Measurements from ENCODE around the gene CCT8. TPM values are rescaled to one million over a fixed set of nuclear protein-coding genes. Genes with fewer than 3 reads are reported as not detected.

CCT8 gene
- total and polyA plus RNA-seq, 10 of the 15 experiments (the other 5 are each of a cell fraction or from before 2014, with no cell fraction given), result 321 to 696 (median 471) TPM

DNA sequence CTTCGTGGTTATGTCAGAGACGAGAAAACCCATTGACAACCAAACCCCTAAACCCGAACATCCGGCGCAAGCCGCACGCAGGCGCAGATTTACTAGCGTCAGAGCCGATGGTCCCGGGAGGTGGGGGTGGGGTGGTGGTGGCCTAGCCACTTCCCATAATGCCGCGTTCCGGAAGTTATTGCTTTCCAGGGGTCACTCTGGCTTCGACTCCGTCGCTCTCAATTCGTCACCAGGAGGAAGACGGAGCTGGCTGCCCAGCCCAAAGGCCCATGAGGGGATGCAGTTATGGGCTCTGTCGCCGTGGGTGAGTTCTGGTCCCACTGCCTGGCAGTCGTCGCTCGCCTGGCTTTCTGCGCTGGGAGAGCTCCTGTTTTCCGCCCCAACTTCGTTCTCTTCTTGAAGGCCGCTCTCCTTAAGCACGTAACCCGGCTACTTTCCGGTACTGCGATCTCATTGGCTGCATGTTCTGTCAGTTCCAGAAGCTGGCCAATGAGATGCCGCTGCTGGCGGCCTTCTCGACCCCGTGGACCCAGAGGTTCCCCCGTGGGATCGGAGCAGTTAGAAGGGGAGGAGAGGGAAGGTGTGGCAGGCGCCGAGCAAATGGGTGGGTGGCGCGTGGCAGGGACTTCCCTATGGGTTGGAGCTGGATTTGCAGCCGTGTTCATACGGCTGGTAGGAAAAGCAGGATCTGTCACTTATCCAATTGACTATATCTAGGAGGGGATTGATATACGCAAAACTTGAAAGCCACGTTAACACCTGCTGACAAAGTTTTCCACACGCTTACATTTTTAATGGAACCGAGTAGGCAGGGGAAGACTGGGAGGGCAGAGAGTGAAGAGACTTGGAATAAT is 48.7 kb downstream of the CCT8 start, which contains the start of gene USP16 (continued):
- TF ChIP-seq RUNX3 (IDR thresholded peaks at IDR 0.05; ENCODE audit: low read length) (peak; percentile 83), SMAD5 (IDR thresholded peaks at IDR 0.05; ENCODE audit: low read depth) (peak; percentile 65; the same call in 1 of the 2 replicates), BHLHE40 (IDR thresholded peaks at IDR 0.05; ENCODE audit: borderline replicate concordance in 1 of 2, low read depth in 2 of 2, low read length in 1 of 2) (peak in 1 of 2 experiments; percentile 56; a peak in 1 of 4 replicates), CREM (IDR thresholded peaks at IDR 0.05; ENCODE audit: low read depth) (peak; percentile 98), BRCA1 (IDR thresholded peaks at IDR 0.05; ENCODE audit: low read depth, low read length) (no peak), CHD2 (IDR thresholded peaks at IDR 0.05; ENCODE audit: borderline replicate concordance, low read depth, low read length) (peak; percentile 90), IKZF2 (IDR thresholded peaks at IDR 0.05) (peak; percentile 53 to 74), YY1 (IDR thresholded peaks at IDR 0.05; ENCODE audit: low read depth, low read length) (0 out of 2 replicates have a peak, but pooled peaks have one; percentile 49), NFIC (IDR thresholded peaks at IDR 0.05; ENCODE audit: low read depth, low read length) (peak; percentile 33; the same call in 1 of the 2 replicates), ETV6 (conservative IDR thresholded peaks at IDR 0.05 in 1 of 2, IDR thresholded peaks at IDR 0.05 in 1 of 2; ENCODE audit: borderline replicate concordance in 1 of 2, low read depth in 1 of 2) (no peak), SPI1 (IDR thresholded peaks at IDR 0.05; ENCODE audit: borderline replicate concordance, insufficient read depth, low read depth, low read length) (peak; percentile 22; the same call in 1 of the 2 replicates), ASH2L (IDR thresholded peaks at IDR 0.05; ENCODE audit: borderline replicate concordance, low read depth) (no peak), POLR2AphosphoS5 (IDR thresholded peaks at IDR 0.05; ENCODE audit: low read length) (peak; percentile 97), SMARCA5 (IDR thresholded peaks at IDR 0.05) (no peak), ZSCAN29 (IDR thresholded peaks at IDR 0.05) (no peak), CBX5 (IDR thresholded peaks at IDR 0.05; ENCODE audit: low read depth) (no peak; the same call in 1 of the 2 replicates), JUNB (IDR thresholded peaks at IDR 0.05) (no peak)
- TF ChIP-seq, protein P1, sequence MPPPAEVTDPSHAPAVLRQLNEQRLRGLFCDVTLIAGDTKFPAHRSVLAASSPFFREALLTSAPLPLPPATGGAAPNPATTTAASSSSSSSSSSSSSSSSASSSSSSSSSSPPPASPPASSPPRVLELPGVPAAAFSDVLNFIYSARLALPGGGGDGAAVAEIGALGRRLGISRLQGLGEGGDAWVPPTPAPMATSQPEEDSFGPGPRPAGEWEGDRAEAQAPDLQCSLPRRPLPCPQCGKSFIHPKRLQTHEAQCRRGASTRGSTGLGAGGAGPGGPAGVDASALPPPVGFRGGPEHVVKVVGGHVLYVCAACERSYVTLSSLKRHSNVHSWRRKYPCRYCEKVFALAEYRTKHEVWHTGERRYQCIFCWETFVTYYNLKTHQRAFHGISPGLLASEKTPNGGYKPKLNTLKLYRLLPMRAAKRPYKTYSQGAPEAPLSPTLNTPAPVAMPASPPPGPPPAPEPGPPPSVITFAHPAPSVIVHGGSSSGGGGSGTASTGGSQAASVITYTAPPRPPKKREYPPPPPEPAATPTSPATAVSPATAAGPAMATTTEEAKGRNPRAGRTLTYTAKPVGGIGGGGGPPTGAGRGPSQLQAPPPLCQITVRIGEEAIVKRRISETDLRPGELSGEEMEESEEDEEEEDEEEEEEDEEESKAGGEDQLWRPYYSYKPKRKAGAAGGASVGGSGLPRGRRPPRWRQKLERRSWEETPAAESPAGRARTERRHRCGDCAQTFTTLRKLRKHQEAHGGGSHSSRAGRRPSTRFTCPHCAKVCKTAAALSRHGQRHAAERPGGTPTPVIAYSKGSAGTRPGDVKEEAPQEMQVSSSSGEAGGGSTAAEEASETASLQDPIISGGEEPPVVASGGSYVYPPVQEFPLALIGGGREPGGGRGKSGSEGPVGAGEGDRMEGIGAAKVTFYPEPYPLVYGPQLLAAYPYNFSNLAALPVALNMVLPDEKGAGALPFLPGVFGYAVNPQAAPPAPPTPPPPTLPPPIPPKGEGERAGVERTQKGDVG (CRISPR knock-in tag; IDR thresholded peaks at IDR 0.05), result no peak
- TF ChIP-seq, protein P2, sequence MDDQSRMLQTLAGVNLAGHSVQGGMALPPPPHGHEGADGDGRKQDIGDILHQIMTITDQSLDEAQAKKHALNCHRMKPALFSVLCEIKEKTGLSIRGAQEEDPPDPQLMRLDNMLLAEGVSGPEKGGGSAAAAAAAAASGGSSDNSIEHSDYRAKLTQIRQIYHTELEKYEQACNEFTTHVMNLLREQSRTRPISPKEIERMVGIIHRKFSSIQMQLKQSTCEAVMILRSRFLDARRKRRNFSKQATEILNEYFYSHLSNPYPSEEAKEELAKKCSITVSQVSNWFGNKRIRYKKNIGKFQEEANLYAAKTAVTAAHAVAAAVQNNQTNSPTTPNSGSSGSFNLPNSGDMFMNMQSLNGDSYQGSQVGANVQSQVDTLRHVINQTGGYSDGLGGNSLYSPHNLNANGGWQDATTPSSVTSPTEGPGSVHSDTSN (IDR thresholded peaks at IDR 0.05; ENCODE audit: insufficient replicate concordance, low read depth, low read length), result peak; percentile 96
- TF ChIP-seq, protein P3, sequence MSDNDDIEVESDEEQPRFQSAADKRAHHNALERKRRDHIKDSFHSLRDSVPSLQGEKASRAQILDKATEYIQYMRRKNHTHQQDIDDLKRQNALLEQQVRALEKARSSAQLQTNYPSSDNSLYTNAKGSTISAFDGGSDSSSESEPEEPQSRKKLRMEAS (IDR thresholded peaks at IDR 0.05; ENCODE audit: low read depth, low read length), result peak; percentile 63; the same call in 1 of the 2 replicates
- TF ChIP-seq, protein P4, sequence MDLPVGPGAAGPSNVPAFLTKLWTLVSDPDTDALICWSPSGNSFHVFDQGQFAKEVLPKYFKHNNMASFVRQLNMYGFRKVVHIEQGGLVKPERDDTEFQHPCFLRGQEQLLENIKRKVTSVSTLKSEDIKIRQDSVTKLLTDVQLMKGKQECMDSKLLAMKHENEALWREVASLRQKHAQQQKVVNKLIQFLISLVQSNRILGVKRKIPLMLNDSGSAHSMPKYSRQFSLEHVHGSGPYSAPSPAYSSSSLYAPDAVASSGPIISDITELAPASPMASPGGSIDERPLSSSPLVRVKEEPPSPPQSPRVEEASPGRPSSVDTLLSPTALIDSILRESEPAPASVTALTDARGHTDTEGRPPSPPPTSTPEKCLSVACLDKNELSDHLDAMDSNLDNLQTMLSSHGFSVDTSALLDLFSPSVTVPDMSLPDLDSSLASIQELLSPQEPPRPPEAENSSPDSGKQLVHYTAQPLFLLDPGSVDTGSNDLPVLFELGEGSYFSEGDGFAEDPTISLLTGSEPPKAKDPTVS (IDR thresholded peaks at IDR 0.05; ENCODE audit: low read depth, low read length), result no peak
